ENCODE results near the gene RASEF.
"Not testable (repeated sequence)": the region's sequence is repeated elsewhere in the genome, so short reads cannot be mapped to it uniquely, and the experiment has no call there.

The RASEF gene

DNA sequence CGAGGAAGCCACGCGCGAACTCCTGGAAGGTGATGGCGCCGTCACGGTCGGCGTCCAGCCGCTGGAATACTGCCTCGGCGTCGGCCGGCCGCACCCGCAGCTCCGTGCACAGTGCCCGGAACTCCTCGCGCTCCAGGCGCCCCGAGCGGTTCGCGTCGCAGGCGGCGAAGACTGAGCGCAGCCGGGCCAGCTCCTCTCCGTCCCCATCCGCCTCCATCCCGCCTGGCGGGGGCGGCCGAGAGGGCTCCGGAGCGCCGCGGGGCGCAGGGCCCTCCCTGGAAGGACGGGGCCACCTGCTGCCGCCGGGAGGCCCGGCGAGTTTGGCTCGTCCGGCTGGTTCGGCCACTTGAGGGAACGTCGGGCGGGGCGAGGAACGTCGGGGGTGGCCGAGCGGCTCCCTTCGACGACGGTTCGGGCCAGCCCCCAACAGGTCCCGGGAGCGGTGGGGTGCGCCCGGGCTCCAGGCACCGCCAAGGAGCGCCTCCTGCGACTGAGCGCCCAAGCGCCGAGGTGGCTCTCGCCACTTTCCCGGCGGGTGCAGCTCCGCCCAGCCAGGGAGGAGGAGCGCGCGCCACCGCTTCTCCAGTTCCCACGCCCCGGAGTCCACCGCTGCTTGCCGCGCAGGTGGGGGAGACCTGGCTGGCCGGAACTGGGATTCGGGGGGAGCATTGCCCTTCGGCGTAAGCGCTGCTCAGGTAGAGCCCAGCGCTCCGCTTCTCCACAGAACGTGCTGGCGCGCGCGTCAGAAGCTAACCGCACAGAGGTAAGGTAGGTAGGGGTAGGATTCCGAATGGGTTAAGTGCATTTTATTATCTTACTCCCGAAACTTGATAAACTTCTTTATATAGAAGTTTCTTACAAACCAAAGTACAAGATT lies at the start of gene RASEF:
Gene RASEF (minus strand): TSS at position 492 of the 877 bp plus-strand sequence. CDS start 275 bp downstream, at position 217.
- DNase-seq (ENCODE audit: low spot score), result no peak

DNA sequence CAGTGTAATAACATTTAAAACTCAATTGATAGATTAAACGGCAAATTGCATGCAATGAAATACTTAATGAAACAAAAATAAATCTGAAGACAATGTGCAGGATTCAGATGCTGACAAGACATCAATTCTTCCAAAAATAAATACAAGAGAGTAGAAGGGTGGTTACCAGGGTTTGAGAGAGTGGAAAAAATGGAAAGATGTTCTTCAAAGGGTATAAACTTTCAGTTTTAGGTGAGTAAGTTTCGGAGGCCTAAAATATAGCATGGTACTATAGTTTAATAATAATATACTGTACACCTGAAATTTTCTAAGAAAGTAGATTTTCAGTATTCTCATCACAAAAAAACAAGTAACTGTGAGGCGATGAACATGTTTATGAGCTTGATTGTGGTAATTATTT lies 48.2 kb upstream of the RASEF start:
- DNase-seq (ENCODE audit: low spot score), result no peak

DNA sequence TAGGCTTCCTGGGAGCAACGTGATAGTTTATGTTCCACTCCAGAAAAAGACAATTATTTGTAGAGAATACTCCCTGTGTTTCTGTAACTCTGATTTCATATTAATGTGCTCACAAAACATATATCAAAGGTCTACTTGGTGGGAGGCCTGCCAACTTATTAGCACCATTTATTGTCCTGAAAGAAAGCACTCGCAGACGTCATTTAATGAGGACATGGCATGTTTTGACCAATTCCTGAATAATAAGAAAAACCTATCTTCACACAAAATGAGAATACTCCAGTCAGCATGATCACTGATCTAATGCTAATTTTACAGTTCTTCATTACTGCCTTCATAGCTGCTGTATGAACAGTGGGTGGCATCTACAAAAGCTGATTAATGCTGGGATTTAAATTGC lies 46.4 kb upstream of the RASEF start:
- no peak for DNase-seq (ENCODE audit: low spot score)

DNA sequence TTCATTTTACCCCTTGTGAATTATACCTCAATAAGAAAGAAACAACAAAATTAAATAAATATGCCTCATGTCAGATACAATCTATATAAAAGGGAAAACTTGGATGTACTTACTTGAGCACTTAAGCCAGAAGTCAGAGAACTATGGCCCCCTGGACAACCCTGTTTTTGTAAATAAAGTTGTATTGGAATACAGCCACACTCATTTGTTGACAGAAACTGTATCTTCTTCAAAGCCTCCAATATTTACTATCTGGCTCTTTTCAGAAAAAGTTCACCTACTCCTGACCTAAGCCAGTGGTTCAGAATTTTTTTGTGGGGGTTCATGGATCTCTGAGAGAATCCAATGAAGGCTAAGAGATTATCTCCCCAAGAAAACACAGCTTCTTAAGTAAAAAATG lies 45.3 kb upstream of the RASEF start:
- no peak for DNase-seq (ENCODE audit: low spot score)

DNA sequence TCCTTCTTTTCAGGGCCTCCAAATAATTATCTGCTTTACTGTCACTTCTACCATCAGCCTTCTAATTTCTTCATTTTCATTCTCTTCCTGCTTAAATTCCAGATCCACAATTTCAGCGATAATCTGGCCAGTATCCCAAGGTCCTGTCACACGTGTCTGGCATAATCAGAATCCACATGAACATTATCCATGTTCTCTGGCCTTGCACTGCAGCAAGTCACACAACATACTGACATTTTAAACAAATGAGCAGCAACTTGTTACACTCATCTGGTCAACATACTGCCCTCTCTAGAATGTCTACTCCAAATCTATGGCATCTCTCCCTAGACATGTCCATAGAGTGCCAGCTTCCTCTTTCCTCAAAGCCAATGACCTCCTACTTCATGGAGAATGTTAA lies 43.8 kb upstream of the RASEF start:
- DNase-seq (ENCODE audit: low spot score), result no peak

DNA sequence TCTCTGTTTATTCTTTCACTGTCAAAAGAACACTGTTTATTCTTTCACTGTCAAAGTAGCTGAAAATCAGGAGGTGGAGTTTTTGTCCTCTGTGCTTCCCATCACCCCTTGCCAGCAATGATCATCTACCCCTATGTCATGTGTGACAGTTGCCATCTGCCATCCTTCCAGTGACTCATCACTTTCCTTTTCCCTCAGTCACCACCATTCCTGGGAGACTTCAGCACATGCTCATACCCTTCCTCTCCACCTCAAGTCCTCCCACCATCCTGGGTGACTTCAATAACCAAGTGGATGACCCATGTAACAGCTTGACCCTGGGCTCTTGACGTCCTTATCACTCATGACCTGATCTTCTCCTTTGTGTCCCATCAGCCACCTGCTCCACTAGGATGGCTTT lies 43.3 kb upstream of the RASEF start:
- DNase-seq (ENCODE audit: low spot score), result no peak

DNA sequence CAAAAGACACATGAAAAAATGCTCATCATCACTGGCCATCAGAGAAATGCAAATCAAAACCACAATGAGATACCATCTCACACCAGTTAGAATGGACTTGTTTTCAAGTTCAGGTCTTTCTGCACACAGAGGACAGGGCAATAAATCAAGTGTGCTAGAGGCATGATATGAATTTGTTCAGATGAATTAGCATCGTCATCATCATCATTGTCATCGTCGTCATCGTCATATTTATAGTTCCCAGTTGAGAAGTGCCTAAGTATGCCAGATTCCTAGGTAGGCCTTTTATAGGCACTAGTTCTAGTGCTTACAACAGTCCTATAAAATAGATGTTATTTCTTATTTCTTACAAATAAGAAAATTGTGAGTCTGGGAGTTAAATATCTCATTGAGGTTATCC lies 34.7 kb upstream of the RASEF start:
- DNase-seq (ENCODE audit: low spot score), result no peak

DNA sequence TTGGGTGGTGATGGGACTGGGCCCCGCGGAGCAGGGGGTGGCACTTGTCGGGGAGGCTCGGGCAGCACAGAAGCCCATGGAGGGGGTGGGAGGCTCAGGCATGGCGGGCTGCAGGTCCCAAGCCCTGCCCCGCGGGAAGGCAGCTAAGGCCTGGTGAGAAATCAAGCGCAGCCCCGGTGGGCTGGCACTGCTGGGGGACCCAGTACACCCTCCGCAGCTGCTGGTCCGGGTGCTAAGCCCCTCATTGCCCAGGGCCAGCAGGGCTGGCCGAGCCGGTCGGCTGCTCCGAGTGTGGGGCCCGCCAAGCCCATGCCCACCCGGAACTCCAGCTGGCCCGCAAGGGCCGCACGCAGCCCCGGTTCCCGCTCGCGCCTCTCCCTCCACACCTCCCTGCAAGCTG lies 30.4 kb upstream of the RASEF start:
- not testable (repeated sequence) for DNase-seq (ENCODE audit: low spot score)

DNA sequence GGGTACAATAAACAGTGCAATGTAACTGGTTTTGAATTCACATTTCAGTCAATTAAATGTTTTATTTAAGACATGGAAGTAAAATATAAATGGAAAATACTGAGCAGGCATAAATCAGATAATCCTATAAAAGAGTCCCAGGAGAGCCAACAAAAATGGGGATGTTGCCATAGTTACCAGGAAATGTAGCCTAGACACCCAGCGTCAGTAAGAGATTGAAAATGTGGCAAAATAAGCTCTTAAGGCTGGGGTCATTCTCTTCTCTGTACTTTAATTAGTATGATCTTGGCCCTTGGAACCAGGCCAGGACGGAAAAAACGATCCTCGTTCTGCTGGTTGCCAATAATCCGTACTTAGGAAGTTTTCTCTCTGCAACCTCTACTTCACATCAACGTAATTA lies 18.9 kb upstream of the RASEF start:
- no peak for DNase-seq (ENCODE audit: low spot score)

DNA sequence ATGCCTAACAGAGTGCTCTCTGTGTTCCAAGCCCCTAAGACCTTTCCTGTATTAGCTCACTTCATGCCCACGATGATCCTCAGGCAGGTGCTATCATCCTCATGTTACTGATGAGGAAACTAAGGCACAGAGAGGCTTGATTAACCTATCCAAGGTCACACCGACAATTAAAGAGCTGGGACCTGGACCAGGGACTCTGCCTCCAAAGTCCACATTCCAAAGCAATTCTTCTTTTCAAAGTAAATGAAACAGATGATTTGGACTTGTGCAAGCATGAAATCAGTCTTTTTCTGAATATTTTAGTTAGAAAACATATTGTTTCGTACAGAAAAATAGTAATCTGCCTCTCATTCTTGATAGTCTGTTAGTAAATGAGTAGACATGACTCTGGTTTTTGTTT lies 18.1 kb upstream of the RASEF start:
- no peak for DNase-seq (ENCODE audit: low spot score)

DNA sequence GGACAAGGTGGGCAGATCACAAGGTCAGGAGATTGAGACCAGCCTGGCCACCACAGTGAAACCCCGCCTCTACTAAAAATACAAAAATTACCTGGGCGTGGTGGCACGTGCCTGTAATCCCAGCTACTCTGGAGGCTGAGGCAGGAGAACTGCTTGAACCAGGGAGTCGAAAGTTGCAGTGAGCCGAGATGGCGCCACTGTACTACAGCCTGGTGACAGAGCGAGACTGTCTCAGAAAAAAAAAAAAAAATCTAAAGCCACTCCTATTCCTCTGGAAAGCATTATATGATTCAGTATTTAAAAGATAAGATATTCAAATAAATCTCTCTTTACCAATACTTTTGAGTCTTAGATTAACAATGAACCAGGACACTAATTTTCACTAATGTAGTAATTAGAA lies 13.0 kb upstream of the RASEF start:
- not testable (repeated sequence) for DNase-seq (ENCODE audit: low spot score)

DNA sequence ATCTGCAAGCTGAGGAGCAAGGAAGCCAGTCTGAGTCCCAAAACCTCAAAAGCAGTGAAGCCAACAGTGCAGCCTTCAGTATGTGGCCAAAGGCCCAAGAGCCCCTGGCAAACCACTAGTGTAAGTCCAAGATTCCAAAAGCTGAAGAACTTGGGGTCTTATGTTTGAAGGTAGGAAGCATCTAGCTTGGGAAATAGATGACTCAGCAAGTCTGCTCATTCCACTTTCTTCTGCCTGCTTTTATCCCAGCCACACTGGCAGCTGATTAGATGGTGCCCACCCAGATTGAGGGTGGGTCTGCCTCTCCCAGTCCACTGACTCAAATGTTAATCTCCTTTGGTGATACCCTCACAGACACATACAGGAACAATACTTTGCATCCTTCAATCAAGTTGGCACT lies 9.6 kb upstream of the RASEF start:
- not testable (repeated sequence) for DNase-seq (ENCODE audit: low spot score)

DNA sequence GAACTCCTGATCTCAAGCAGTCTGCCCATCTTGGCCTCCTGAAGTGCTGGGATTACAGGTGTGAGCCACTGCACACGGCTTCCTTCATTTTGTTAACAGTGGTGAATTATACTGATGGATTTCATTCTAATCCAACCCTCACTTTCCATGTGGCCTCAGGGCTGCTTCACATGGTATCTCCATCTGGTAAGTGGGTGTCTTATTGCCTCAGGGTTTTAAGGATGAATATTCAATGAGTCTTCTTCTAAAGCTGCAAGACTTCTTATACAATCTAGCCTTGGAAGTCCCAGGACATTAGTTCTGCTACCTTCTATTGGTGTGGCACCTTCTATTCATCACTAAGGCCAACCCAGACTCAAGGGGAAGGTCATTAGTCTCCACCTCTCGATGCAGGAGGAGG lies 8.7 kb upstream of the RASEF start:
- no peak for DNase-seq (ENCODE audit: low spot score)

DNA sequence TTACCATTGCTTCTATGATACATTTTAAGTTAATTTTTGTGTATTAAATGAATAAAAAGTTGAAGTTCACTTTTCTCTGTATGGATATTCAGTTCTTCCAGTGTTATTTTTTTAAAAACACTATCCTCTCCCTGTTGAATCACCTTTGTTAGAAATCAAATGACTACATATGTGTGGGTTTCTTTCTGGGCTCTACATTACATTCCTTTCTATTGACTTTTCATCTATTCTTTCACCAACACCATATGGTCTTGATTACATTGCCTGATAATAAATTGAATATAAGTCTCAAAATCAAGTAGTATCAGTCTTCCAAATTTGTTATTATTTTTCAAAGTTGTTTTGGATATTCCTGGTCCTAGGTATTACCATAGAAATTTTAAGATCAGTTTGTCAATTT lies 7.3 kb upstream of the RASEF start:
- no peak for DNase-seq (ENCODE audit: low spot score)

DNA sequence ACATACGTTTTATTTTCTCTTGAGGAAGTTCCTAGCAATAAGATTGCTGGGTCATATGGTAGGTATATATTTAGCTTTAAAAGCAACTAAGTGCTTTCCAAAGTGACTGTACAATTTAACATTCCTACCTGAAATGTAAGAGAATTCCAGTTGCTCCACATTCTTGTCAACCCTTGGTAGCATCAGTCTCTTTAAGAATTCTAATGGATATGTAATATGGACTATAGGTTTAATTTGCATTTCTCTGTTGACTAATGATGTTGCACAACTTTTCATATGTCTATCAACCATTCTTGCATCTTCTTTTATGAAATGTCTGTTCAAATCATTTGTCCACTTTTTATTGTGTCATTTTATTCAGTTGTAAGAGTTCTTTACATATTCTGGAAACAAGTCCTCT lies 6.7 kb upstream of the RASEF start:
- DNase-seq (ENCODE audit: low spot score), result no peak

DNA sequence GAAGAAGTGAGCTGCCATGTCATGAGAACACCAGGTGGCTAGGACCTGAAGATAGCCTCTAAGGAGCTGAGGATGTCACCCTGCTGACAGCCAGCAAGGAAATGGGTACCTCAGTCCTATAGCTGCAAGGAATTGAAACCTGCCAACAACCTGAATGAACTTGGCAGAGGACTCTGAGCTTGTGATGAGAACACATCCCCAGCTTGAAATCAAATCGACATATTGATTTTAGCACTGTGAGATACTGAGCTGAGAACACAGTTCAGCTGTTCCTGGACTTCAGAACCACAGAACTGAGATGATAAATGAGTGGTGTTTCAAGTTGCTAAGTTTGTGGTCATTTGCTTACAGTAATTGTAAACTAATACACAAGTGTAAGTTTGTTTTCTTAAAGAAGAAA lies 5.5 kb upstream of the RASEF start:
- no peak for DNase-seq (ENCODE audit: low spot score)

DNA sequence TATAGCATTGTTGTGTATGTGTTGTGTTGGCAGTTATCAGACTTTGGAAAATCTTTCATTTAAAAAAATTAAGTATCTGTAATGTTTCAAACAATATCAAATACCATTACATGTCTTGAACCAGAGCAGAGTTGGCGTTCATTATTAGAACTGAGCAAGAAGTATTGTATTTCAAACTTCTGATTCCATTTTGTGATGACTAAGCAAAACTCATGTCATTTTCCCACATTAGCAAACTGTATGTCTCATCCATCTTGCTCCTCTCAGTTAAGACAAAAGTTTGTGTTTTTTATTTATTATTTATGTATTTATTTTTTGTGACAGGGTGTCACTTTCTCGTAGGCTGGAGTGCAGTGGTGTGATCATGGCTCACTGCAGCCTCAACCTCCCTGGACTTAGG lies 4.6 kb upstream of the RASEF start:
- DNase-seq (ENCODE audit: low spot score), result no peak

DNA sequence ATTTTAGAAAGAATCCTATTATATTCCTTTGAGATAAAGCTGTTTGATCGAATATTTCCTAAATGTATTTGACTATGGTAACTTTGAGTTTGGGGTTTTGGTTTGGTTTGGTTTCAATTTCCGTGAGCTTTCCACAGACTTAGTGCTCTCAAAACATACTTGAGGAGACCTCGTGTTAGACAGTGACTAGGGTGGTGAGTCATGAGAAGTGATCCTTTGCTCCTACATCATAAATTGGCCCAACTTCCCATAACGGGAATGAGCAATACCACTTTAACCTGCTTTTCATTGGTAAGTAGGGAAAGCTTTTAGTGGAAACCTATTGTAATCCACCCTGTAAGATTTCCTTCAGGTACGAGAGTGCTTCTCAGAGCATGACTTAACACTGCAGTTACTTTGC lies 3.8 kb upstream of the RASEF start:
- no peak for DNase-seq (ENCODE audit: low spot score)

DNA sequence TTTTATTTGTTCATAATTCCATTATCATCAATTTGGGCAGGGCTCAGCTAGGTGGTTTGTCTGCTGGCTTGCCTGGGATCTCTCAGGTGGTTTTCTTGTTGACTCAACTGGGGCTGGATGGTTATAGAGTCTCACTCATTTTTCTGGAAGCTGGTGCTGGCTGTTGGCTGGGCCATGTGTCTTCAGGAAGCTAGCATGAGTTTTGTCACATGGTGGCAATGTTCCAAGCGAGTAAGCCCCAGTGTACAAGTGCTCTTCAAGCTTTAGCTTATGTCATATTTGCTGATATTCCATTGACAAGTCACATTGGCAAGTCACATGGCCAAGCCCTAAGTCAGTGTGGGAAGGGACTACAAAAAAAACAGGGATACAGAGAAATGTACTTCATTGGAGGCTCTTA lies 2.3 kb upstream of the RASEF start:
- no peak for DNase-seq (ENCODE audit: low spot score)

DNA sequence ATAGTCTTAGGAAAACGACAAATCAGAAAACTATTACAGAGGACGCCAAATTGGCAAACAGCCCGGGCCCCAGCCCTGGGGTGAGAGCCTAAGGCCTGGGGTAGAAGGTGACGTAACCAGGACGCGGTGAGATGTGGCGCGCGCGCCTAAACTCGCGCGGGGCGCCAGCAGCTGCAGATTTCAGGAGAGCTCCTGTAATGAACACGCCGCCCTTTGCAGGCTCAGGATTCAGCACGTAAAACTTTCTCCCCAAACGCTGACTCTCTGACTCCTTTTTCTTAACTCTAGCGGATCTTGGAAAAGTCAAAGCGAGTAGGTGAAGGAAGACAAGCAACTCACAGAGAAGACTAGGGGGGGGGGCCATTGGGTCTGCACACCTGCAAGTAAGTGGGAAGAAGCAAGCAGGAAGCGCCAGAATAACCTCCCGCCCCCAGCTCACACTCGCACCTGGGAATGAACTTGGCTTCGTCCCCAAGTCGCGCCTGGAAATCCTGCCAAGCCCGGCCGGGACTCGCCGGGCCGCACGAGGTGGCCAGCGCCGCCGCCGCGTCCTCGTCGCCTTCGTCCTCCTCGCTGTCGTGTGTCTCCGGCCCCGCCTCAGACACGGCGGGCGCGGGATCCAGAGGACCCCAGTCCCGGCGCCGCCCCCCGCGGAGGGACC lies 822 bp downstream of the RASEF start:
- no peak for DNase-seq (ENCODE audit: low spot score)

DNA sequence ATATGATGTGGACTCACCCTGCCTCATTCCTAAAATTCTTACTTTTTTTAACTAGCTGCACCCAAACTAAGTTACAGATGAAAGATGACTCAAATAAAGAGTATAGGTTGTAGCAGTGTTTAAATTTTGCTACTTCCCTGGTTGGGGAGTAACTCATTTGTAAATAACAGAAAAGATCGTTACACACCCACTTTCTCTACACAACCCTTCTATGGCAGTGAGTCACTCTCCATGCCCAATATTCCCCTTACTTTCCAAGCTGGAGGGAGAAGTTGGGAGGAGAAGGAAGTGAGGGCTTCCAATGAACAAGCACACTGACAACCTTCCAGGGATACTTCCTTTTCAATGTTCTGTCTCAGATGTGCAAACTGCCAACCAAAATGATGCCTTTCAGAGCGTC lies 1.9 kb downstream of the RASEF start:
- no peak for DNase-seq (ENCODE audit: low spot score)

DNA sequence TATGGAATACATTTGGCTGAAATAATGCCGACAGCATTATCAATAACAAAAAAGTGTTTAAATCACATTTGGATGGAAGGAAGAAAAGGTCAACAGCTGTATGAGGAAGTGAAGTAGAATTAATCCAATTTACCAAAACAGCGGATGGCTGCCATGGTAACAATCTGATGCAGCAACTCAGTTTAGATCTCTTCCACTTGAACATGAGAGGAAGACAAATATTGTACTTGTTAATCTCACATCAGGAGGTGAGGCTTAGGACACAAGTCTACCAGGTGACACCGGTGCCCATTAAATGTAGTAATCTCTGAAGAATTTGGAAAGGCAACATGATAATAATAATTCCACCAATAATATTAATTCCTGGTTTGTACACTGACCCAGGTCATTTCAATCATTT lies 2.4 kb downstream of the RASEF start:
- DNase-seq (ENCODE audit: low spot score), result no peak

DNA sequence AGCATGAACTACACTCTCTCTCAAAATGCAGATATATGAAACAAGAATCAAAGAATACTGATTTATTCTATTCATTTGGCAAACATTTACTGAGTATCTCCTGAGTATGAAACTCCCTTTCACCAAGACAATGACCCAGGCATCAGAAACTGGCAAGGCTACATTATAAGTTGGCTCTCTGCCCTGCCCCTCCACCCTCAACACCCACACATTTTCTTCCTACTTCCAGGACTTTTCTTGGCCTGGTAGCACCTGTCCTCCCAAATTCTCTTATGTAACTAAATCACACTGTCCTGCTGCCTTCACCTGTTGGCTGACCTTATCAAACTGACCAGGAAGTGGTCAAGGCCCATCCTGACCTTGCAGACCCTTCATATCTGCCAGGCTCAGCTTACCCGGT lies 3.5 kb downstream of the RASEF start:
- DNase-seq (ENCODE audit: low spot score), result no peak

DNA sequence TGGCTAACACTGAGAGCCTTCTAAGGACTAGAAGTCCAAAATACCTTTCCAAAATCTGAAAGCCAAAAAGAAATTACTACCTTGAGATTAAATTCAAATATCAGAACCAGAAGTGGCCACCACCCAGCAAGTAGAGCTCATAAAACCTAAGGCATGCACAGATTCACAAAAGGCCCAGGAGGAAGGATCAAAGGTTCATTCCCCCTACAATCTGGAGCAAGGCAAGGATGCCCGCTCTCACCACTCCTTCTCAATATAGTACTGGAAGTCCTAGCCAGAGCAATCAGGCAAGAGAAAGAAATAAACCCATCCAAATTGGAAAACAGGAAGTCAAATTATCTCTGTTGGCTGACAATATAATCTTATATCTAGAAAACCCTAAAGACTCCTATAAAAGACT lies 6.0 kb downstream of the RASEF start:
- DNase-seq (ENCODE audit: low spot score), result no peak
